Measurements from ENCODE around the gene ATE1.

- no peak for TF ChIP-seq EZH2 (IDR thresholded peaks at IDR 0.05; ENCODE audit: insufficient read depth, low read length)
- no peak for TF ChIP-seq CTCF (IDR thresholded peaks at IDR 0.05; ENCODE audit: insufficient read depth, low read depth, low read length)
Measured at GRCh38 chr10:121781101-121781500, 146.7 kb downstream of the ATE1 start.
